Fibroblast of mammary gland (primary cell): ENCODE results near the gene STARD3.

Experiments
- DNase-seq: peaks from one replicate; pipeline ENCODE4 v3.0.0-alpha.2; 2010; ENCODE audit warnings: low read depth
- H3K4me3 ChIP-seq: 2 replicates; pipeline ENCODE4 v1.5.1; 2011; ENCODE audit warnings: low read depth, mild to moderate bottlenecking, low read length, moderate library complexity; ENCODE audit not compliant: control insufficient read depth
- CTCF ChIP-seq: conservative IDR thresholded peaks from 2 replicates; pipeline ENCODE4 v1.5.1; 2011; ENCODE audit warnings: low read depth, low read length, inconsistent platforms; ENCODE audit not compliant: control insufficient read depth, insufficient read depth

The STARD3 gene

DNA sequence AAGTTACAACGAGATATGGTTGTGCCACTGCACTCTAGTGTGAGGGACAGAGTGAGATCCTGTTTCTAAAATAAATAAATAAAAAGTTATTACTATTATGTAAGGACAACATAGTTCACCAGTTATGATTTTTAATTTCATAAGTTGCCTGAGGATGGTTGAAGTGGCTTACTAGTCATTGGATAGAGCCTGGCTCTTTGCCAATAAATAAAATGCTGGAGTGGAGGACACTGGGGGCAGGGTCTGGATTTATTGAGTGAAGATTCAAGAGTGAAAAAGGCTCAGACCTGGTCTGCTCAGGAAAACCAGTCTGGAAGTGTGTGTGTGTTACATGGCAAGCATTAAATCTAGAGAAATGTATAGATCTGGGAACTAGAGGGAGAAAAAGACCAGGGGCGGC, 2.1 kb downstream of the STARD3 start:
- DNase-seq = no peak
- no peak for TF ChIP-seq CTCF
- H3K4me3 ChIP-seq = no peak overlapping the region

DNA sequence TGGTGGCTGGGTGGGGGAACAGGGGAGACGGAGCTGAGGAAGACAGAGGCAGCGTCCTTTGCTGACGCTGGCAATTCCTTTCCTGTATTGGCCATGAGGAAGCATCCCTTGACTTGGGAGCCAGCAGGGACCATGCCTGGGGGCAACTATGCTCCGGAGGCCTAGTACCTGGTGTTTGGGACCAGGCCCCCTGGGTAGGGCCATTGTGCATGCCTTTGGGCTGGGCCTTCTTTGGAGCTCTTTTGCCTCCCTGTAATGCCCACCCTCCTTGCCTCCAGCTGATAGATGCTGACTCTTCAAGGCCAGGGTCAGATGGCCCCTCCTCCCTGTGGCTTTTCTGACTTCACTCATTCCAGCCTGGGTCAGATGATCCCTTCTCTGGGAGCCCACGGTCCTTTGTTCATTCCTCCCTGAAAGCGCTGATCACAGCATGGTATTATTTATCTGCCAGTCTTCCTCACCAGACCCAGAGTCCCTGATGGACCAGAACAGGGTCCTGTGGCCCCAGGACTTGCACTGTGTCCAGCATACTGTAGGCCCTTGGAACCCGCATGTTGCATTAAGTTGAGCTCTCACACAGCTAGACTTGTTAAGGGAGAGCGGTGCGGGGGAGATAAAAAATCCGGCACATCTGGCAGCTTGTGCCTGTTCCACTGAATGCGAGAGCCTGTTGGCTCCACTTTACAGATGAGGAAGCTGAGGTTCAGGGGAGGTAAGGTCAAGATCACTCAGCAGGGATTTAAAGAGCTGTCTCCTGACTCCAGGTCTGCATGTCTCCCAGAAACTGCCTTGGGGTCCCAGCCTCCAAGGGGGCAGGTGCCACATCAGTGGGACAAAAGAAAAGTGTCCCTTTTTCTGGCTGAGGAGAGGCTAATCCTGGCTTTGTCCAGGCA, 2.9 kb downstream of the STARD3 start:
- no peak for TF ChIP-seq CTCF
- peak; percentile 23 for DNase-seq
- no peak overlapping the region for H3K4me3 ChIP-seq

- DNase-seq = no peak
- no peak for TF ChIP-seq CTCF
Observed at GRCh38 chr17:39640591-39641031, 3.7 kb downstream of the STARD3 start.

DNA sequence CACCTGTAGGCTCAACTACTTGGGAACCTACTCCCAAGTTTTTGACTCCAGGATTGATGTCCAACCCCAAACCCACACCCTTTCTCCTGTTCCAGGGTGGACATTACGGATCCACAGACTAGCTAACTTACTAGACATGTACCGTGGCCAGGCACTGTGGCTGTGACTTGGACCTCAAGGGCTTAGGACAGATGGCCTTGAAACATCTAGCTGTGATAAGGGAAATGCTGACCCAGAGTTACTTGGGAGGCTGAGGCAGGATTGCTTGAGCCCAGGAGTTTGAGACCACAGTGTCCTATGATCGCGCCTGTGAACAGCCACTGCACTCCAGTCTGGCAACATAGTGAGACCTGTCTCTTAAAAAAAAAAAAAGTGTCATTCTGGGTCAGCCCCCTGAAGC, 4.2 kb downstream of the STARD3 start:
- no peak for DNase-seq
- no peak overlapping the region for H3K4me3 ChIP-seq
- TF ChIP-seq CTCF = no peak

More at GRCh38 chr17:39640591-39641031, 3.7 kb downstream of the STARD3 start:
- H3K4me3 ChIP-seq = no peak overlapping the region

GRCh38 chr17:39641883-39642282, 4.9 kb downstream of the STARD3 start:
- TF ChIP-seq CTCF = no peak
- DNase-seq = no peak
- H3K4me3 ChIP-seq = no peak overlapping the region

DNA sequence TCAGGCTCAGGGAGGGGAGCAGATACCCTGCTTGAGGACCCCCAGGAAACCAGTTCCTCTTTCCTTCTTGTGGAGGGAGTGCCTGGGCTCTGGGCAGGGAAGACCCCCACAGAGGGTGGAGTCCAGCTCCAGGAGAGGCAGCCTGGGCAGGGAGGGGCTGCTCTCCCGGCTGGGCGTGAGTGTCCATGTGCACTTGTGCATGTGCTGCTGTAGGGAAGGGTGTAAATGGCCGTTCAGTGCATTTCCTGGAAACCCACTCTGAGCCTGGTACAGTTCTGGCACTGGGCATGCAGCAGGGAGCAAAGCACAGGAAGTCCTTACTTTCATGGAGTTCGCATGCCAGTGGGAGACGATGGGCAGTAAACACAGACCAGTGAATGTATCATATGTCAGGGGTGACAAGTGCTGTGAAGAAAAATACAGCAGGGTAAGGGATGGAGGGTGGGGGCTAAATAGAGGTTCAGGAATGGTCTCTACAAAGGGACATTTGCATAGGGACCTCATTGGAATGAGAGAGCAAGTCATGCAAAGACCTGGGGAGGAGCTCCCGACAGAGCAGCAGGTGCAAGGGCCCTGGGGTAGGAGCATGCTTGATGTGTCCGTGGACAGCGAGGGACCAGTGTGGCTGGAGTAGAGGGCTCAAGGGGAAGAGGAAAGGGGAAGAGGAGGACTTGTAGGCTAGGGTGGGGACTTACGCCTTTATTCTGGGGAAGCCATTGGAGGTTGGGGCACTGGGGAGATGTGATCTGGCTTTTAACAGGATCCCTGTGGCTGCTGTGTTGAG, 5.5 kb downstream of the STARD3 start:
- H3K4me3 ChIP-seq = no peak overlapping the region
- no peak for TF ChIP-seq CTCF
- no peak for DNase-seq
